ENCODE measurements around the gene THADA.

THADA gene

GRCh38 chr2:43221124-43221762 lies 374.6 kb downstream of the THADA start:
- Histone ChIP-seq H3K36me3 (ENCODE audit: control insufficient read depth in 2 of 2, insufficient read depth in 2 of 2, low read length in 2 of 2) (peaks cover 7 to 11% of the 10 kb centered on the region in 2 donors), H3K27me3 (ENCODE audit: control insufficient read depth in 1 of 2, insufficient read depth in 2 of 2, low read length in 2 of 2) (no peaks in the 10 kb centered on the region), H3K4me3 (ENCODE audit: low read length in 2 of 2) (peak overlapping the region; percentile 69 to 95), H3K9me3 (ENCODE audit: control insufficient read depth in 2 of 2, low read length in 2 of 2) (no peaks in the 10 kb centered on the region), H3K4me1 (ENCODE audit: control insufficient read depth, insufficient read depth, low read length) (peaks cover 56% of the 10 kb centered on the region), H3K9ac (ENCODE audit: low read length in 2 of 2) (peak overlapping the region; percentile 80 to 87), H3K27ac (ENCODE audit: low read length) (peak overlapping the region; percentile 95)

GRCh38 chr2:43220760-43221123 lies 375.1 kb downstream of the THADA start:
- peak overlapping the region; percentile 80 to 87 for H3K9ac ChIP-seq (ENCODE audit: low read length in 2 of 2)
- H3K9me3 ChIP-seq (ENCODE audit: control insufficient read depth in 2 of 2, low read length in 2 of 2): no peaks in the 10 kb centered on the region
- H3K36me3 ChIP-seq (ENCODE audit: control insufficient read depth in 2 of 2, insufficient read depth in 2 of 2, low read length in 2 of 2): peaks cover 7 to 11% of the 10 kb centered on the region in 2 donors
- peak overlapping the region; percentile 95 for H3K27ac ChIP-seq (ENCODE audit: low read length)
- peak overlapping the region; percentile 69 to 95 for H3K4me3 ChIP-seq (ENCODE audit: low read length in 2 of 2)
- H3K4me1 ChIP-seq (ENCODE audit: control insufficient read depth, insufficient read depth, low read length): peaks cover 56% of the 10 kb centered on the region
- H3K27me3 ChIP-seq (ENCODE audit: control insufficient read depth in 1 of 2, insufficient read depth in 2 of 2, low read length in 2 of 2): no peaks in the 10 kb centered on the region

GRCh38 chr2:43220229-43220751 lies 375.5 kb downstream of the THADA start:
- Histone ChIP-seq H3K4me1 (ENCODE audit: control insufficient read depth, insufficient read depth, low read length) (peaks cover 54% of the 10 kb centered on the region), H3K9ac (ENCODE audit: low read length in 2 of 2) (peak overlapping the region; percentile 80 to 87), H3K36me3 (ENCODE audit: control insufficient read depth in 2 of 2, insufficient read depth in 2 of 2, low read length in 2 of 2) (peaks cover 7 to 11% of the 10 kb centered on the region in 2 donors), H3K9me3 (ENCODE audit: control insufficient read depth in 2 of 2, low read length in 2 of 2) (no peaks in the 10 kb centered on the region), H3K4me3 (ENCODE audit: low read length in 2 of 2) (peak overlapping the region; percentile 69 to 95), H3K27ac (ENCODE audit: low read length) (peak overlapping the region; percentile 95), H3K27me3 (ENCODE audit: control insufficient read depth in 1 of 2, insufficient read depth in 2 of 2, low read length in 2 of 2) (no peaks in the 10 kb centered on the region)

- H3K9ac ChIP-seq (ENCODE audit: low read length in 2 of 2): peak overlapping the region; percentile 80 to 87
- no peaks in the 10 kb centered on the region for H3K9me3 ChIP-seq (ENCODE audit: control insufficient read depth in 2 of 2, low read length in 2 of 2)
- peak overlapping the region; percentile 95 for H3K27ac ChIP-seq (ENCODE audit: low read length)
- peaks cover 3 to 11% of the 10 kb centered on the region in 2 donors for H3K36me3 ChIP-seq (ENCODE audit: control insufficient read depth in 2 of 2, insufficient read depth in 2 of 2, low read length in 2 of 2)
- peaks cover 52% of the 10 kb centered on the region for H3K4me1 ChIP-seq (ENCODE audit: control insufficient read depth, insufficient read depth, low read length)
- no peaks in the 10 kb centered on the region for H3K27me3 ChIP-seq (ENCODE audit: control insufficient read depth in 1 of 2, insufficient read depth in 2 of 2, low read length in 2 of 2)
- H3K4me3 ChIP-seq (ENCODE audit: low read length in 2 of 2): peak overlapping the region; percentile 69 to 95
Measured at GRCh38 chr2:43219383-43220228, 376.2 kb downstream of the THADA start.

- Histone ChIP-seq H3K9ac (ENCODE audit: low read length in 2 of 2) (peak overlapping the region; percentile 80 to 87), H3K4me3 (ENCODE audit: low read length in 2 of 2) (peak overlapping the region; percentile 69 to 95), H3K4me1 (ENCODE audit: control insufficient read depth, insufficient read depth, low read length) (peaks cover 49% of the 10 kb centered on the region), H3K27me3 (ENCODE audit: control insufficient read depth in 1 of 2, insufficient read depth in 2 of 2, low read length in 2 of 2) (no peaks in the 10 kb centered on the region), H3K36me3 (ENCODE audit: control insufficient read depth in 2 of 2, insufficient read depth in 2 of 2, low read length in 2 of 2) (peaks cover 3 to 8% of the 10 kb centered on the region in 2 donors), H3K27ac (ENCODE audit: low read length) (peak overlapping the region; percentile 95), H3K9me3 (ENCODE audit: control insufficient read depth in 2 of 2, low read length in 2 of 2) (no peaks in the 10 kb centered on the region)
Measured at GRCh38 chr2:43218702-43219382, 377.0 kb downstream of the THADA start.

GRCh38 chr2:43218155-43218701 lies 377.6 kb downstream of the THADA start:
- H3K27ac ChIP-seq (ENCODE audit: low read length): peak overlapping the region; percentile 95
- H3K9me3 ChIP-seq (ENCODE audit: control insufficient read depth in 2 of 2, low read length in 2 of 2): no peaks in the 10 kb centered on the region
- peaks cover 0 to 3% of the 10 kb centered on the region in 2 donors for H3K36me3 ChIP-seq (ENCODE audit: control insufficient read depth in 2 of 2, insufficient read depth in 2 of 2, low read length in 2 of 2)
- peak overlapping the region; percentile 20 to 95 for H3K4me3 ChIP-seq (ENCODE audit: low read length in 2 of 2)
- H3K4me1 ChIP-seq (ENCODE audit: control insufficient read depth, insufficient read depth, low read length): peaks cover 49% of the 10 kb centered on the region
- peak overlapping the region; percentile 80 to 87 for H3K9ac ChIP-seq (ENCODE audit: low read length in 2 of 2)
- H3K27me3 ChIP-seq (ENCODE audit: control insufficient read depth in 1 of 2, insufficient read depth in 2 of 2, low read length in 2 of 2): no peaks in the 10 kb centered on the region

- Histone ChIP-seq H3K9me3 (ENCODE audit: control insufficient read depth in 2 of 2, low read length in 2 of 2) (no peaks in the 10 kb centered on the region), H3K9ac (ENCODE audit: low read length in 2 of 2) (peak overlapping the region in 1 of 2 donors; percentile 80), H3K27ac (ENCODE audit: low read length) (peak overlapping the region; percentile 95), H3K36me3 (ENCODE audit: control insufficient read depth in 2 of 2, insufficient read depth in 2 of 2, low read length in 2 of 2) (no peaks in the 10 kb centered on the region), H3K4me3 (ENCODE audit: low read length in 2 of 2) (peak overlapping the region; percentile 20 to 22), H3K27me3 (ENCODE audit: control insufficient read depth in 1 of 2, insufficient read depth in 2 of 2, low read length in 2 of 2) (no peaks in the 10 kb centered on the region), H3K4me1 (ENCODE audit: control insufficient read depth, insufficient read depth, low read length) (peaks cover 49% of the 10 kb centered on the region)
Measured at GRCh38 chr2:43217228-43218154, 378.3 kb downstream of the THADA start.

- peaks cover 43% of the 10 kb centered on the region for H3K4me1 ChIP-seq (ENCODE audit: control insufficient read depth, insufficient read depth, low read length)
Measured at GRCh38 chr2:43216629-43217028, 379.2 kb downstream of the THADA start.

GRCh38 chr2:43215673-43216255 lies 380.1 kb downstream of the THADA start:
- no peaks in the 10 kb centered on the region for H3K9me3 ChIP-seq (ENCODE audit: control insufficient read depth in 2 of 2, low read length in 2 of 2)
- H3K9ac ChIP-seq (ENCODE audit: low read length in 2 of 2): no peak overlapping the region
- no peaks in the 10 kb centered on the region for H3K27me3 ChIP-seq (ENCODE audit: control insufficient read depth in 1 of 2, insufficient read depth in 2 of 2, low read length in 2 of 2)
- peaks cover 38% of the 10 kb centered on the region for H3K4me1 ChIP-seq (ENCODE audit: control insufficient read depth, insufficient read depth, low read length)
- no peak overlapping the region for H3K27ac ChIP-seq (ENCODE audit: low read length)
- H3K4me3 ChIP-seq (ENCODE audit: low read length in 2 of 2): no peak overlapping the region
- no peaks in the 10 kb centered on the region for H3K36me3 ChIP-seq (ENCODE audit: control insufficient read depth in 2 of 2, insufficient read depth in 2 of 2, low read length in 2 of 2)

More at GRCh38 chr2:43216629-43217028, 379.2 kb downstream of the THADA start:
- Histone ChIP-seq H3K36me3 (ENCODE audit: control insufficient read depth in 2 of 2, insufficient read depth in 2 of 2, low read length in 2 of 2) (no peaks in the 10 kb centered on the region), H3K27me3 (ENCODE audit: control insufficient read depth in 1 of 2, insufficient read depth in 2 of 2, low read length in 2 of 2) (no peaks in the 10 kb centered on the region), H3K4me3 (ENCODE audit: low read length in 2 of 2) (no peak overlapping the region), H3K9ac (ENCODE audit: low read length in 2 of 2) (no peak overlapping the region), H3K9me3 (ENCODE audit: control insufficient read depth in 2 of 2, low read length in 2 of 2) (no peaks in the 10 kb centered on the region), H3K27ac (ENCODE audit: low read length) (no peak overlapping the region)

Measured in stomach smooth muscle (tissue), 2 donors.